Mesenchymal stem cell (in vitro differentiated cells and primary cell): ENCODE results near the gene IL1RL2.

Experiments
- DNase-seq: peaks from one replicate; pipeline ENCODE4 v3.0.0-alpha.2; 2013
- H2AFZ ChIP-seq: one replicate; pipeline ENCODE4 v1.6.1; 2013; ENCODE audit warnings: low read depth, mild to moderate bottlenecking, control low read depth, inconsistent platforms, low read length, moderate library complexity
- H2AK5ac ChIP-seq: 2 replicates; pipeline ENCODE4 v1.6.1; 2013; ENCODE audit warnings: low read length, moderate library complexity, mild to moderate bottlenecking, inconsistent platforms; ENCODE audit not compliant: severe bottlenecking
- H2BK120ac ChIP-seq: one replicate; pipeline ENCODE4 v1.6.1; 2013; ENCODE audit warnings: low read depth, mild to moderate bottlenecking, inconsistent platforms, low read length, moderate library complexity
- H2BK12ac ChIP-seq, 2 experiments: one replicate each; pipeline ENCODE4 v1.6.1; 2013; ENCODE audit warnings: inconsistent platforms in 2 of 2, low read length in 2 of 2, mild to moderate bottlenecking in 2 of 2, moderate library complexity in 2 of 2, control low read depth in 1 of 2
- H2BK15ac ChIP-seq: one replicate; pipeline ENCODE4 v1.6.1; 2013; ENCODE audit warnings: mild to moderate bottlenecking, low read depth, inconsistent platforms; ENCODE audit not compliant: poor library complexity, severe bottlenecking
- H2BK5ac ChIP-seq: 2 replicates; pipeline ENCODE4 v1.6.1; 2013; ENCODE audit warnings: low read depth, mild to moderate bottlenecking, low read length, control low read depth, inconsistent platforms; ENCODE audit not compliant: poor library complexity, severe bottlenecking
- H3K14ac ChIP-seq, 2 experiments: one replicate each; pipeline ENCODE4 v1.6.1; 2013; ENCODE audit warnings: inconsistent platforms in 2 of 2, low read length in 2 of 2, control low read depth in 1 of 2, mild to moderate bottlenecking in 1 of 2, moderate library complexity in 1 of 2
- H3K18ac ChIP-seq, 2 experiments: one replicate each; pipeline ENCODE4 v1.6.1; 2013; ENCODE audit warnings: inconsistent platforms in 2 of 2, low read length in 2 of 2, control low read depth in 1 of 2, low read depth in 1 of 2, mild to moderate bottlenecking in 1 of 2
- H3K23ac ChIP-seq, 2 experiments: one replicate each; pipeline ENCODE4 v1.6.1; 2013; ENCODE audit warnings: inconsistent platforms in 2 of 2, low read length in 2 of 2, mild to moderate bottlenecking in 2 of 2, moderate library complexity in 2 of 2, control low read depth in 1 of 2
- H3K27ac ChIP-seq: 2 replicates; pipeline ENCODE4 v1.5.1; 2013; ENCODE audit warnings: mild to moderate bottlenecking, moderate library complexity, low read length, control low read depth, inconsistent platforms; ENCODE audit not compliant: poor library complexity, severe bottlenecking
- H3K27me3 ChIP-seq, 2 experiments: 2 replicates each; pipeline versions ENCODE4 v1.6.1 to v1.7.0; 2013; ENCODE audit warnings: low read length in 2 of 2, mild to moderate bottlenecking in 2 of 2, moderate library complexity in 2 of 2, control low read depth in 1 of 2, inconsistent platforms in 1 of 2; ENCODE audit not compliant: control insufficient read depth in 1 of 2, insufficient read depth in 1 of 2
- H3K36me3 ChIP-seq, 2 experiments: 2 replicates each; pipeline versions ENCODE4 v1.6.1 to v1.7.0; 2013; ENCODE audit warnings: low read length in 2 of 2, control low read depth in 1 of 2, inconsistent platforms in 1 of 2, low read depth in 1 of 2, mild to moderate bottlenecking in 1 of 2; ENCODE audit not compliant: insufficient read depth in 2 of 2, control insufficient read depth in 1 of 2
- H3K4ac ChIP-seq, 2 experiments: one replicate each; pipeline ENCODE4 v1.6.1; 2013; ENCODE audit warnings: inconsistent platforms in 2 of 2, low read length in 2 of 2, mild to moderate bottlenecking in 2 of 2, moderate library complexity in 2 of 2, control low read depth in 1 of 2, low read depth in 1 of 2
- H3K4me1 ChIP-seq: 2 replicates; pipeline ENCODE4 v1.6.1; 2013; ENCODE audit warnings: low read depth, low read length, control low read depth; ENCODE audit not compliant: control insufficient read depth, insufficient read depth
- H3K4me2 ChIP-seq: 2 replicates; pipeline ENCODE4 v1.6.1; 2013; ENCODE audit warnings: low read length, mild to moderate bottlenecking, inconsistent platforms; ENCODE audit not compliant: poor library complexity, severe bottlenecking
- H3K4me3 ChIP-seq, 2 experiments: 2 replicates each; pipeline versions ENCODE4 v1.5.1 to v1.7.0; 2013; ENCODE audit warnings: low read length in 2 of 2, mild to moderate bottlenecking in 2 of 2, control low read depth in 1 of 2, low read depth in 1 of 2; ENCODE audit not compliant: insufficient read depth in 1 of 2
- H3K79me1 ChIP-seq: replicated peaks from 2 replicates; pipeline ENCODE4 v1.6.1; 2013; ENCODE audit warnings: mild to moderate bottlenecking, control low read depth, low read length, inconsistent platforms; ENCODE audit not compliant: poor library complexity, severe bottlenecking
- H3K9ac ChIP-seq: 2 replicates; pipeline ENCODE4 v1.7.0; 2013; ENCODE audit warnings: mild to moderate bottlenecking, low read length, moderate library complexity
- H3K9me3 ChIP-seq: 2 replicates; pipeline ENCODE4 v1.7.0; 2013; ENCODE audit warnings: mild to moderate bottlenecking, low read length; ENCODE audit not compliant: control insufficient read depth
- H4K8ac ChIP-seq: one replicate; pipeline ENCODE4 v1.6.1; 2013; ENCODE audit warnings: inconsistent platforms, mild to moderate bottlenecking, low read length, moderate library complexity
- H4K91ac ChIP-seq: one replicate; pipeline ENCODE4 v1.6.1; 2013; ENCODE audit warnings: mild to moderate bottlenecking, low read length, inconsistent platforms
- WGBS: methylation state at CpG from one replicate; pipeline ENCODE4 v1.1.7; 2013; ENCODE audit warnings: mixed read lengths; 5-methylcytosine and 5-hydroxymethylcytosine counted together

The IL1RL2 gene

DNA sequence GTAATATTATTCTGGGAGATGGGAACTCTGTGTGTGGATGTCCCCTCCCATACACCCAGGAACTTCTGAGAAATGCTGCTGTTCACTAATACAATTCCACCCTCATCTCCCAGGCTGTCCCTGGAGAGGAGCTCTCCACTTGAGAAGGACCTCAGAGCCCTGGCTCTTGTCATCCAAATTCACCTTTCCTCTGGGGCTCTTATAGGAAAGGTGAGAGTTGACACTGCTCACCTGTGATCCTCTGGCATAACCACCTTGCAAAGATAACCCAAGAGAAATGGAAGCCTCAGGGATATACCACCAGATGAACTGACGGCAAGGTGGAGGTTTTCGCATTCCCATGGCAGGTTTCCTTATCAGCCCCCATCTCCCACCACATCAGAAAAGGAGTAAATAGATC is 52.0 kb downstream of the IL1RL2 start:
- Histone ChIP-seq H3K9ac (peak overlapping the region; percentile 6), H3K36me3 (peaks cover 0 to 12% of the 10 kb centered on the region in 2 experiments), H3K4me2 (no peak overlapping the region), H4K91ac (no peak overlapping the region), H2BK5ac (no peak overlapping the region), H3K4me1 (peaks cover 4% of the 10 kb centered on the region), H2BK15ac (peak overlapping the region; percentile 19), H3K14ac (peak overlapping the region in 1 of 2 experiments; percentile 53), H2BK12ac (peak overlapping the region; percentile 91 to 98), H3K79me1 (no peaks in the 10 kb centered on the region), H3K9me3 (no peaks in the 10 kb centered on the region), H2AFZ (no peak overlapping the region), H4K8ac (peak overlapping the region; percentile 2), H3K27me3 (peaks cover 0 to 3% of the 10 kb centered on the region in 2 experiments), H2AK5ac (no peak overlapping the region), H3K4me3 (no peak overlapping the region), H3K23ac (no peak overlapping the region), H2BK120ac (peak overlapping the region; percentile 88), H3K18ac (peak overlapping the region; percentile 67 to 86), H3K4ac (peak overlapping the region; percentile 1 to 45), H3K27ac (no peak overlapping the region)
- WGBS = 95% methylated on average over 2 of the region's 2 CpGs
- no peak for DNase-seq

DNA sequence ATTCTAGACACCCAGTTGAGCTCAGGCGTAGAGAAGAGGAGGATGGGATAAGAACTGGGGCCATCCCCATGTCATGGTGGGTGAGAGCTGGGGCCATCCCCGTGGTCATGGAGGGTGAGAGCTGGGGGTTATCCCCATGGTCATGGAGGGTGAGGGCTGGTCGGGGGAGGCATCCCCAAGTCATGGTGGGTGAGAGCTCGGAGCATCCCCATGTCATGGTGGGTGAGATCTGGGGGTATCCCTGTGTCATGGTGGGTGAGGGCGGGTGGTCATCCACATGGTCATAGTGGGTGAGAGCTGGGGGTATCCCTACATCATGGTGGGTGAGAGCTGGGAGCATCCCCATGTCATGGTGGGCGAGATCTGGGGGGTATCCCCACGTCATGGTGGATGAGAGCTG is 52.5 kb downstream of the IL1RL2 start:
- Histone ChIP-seq H2BK120ac (peak overlapping the region; percentile 21), H4K8ac (peak overlapping the region; percentile 70), H3K14ac (peak overlapping the region in 1 of 2 experiments; percentile 8), H3K23ac (peak overlapping the region in 1 of 2 experiments; percentile 34), H3K4ac (peak overlapping the region; percentile 45 to 83), H3K79me1 (no peaks in the 10 kb centered on the region), H3K4me2 (no peak overlapping the region), H3K18ac (peak overlapping the region; percentile 67 to 86), H2AK5ac (no peak overlapping the region), H3K36me3 (peaks cover 0 to 12% of the 10 kb centered on the region in 2 experiments), H2BK5ac (no peak overlapping the region), H3K27ac (no peak overlapping the region), H4K91ac (peak overlapping the region; percentile 93), H3K27me3 (peaks cover 0 to 3% of the 10 kb centered on the region in 2 experiments), H3K4me1 (peaks cover 4% of the 10 kb centered on the region), H2BK12ac (peak overlapping the region; percentile 91 to 98), H3K4me3 (no peak overlapping the region), H3K9me3 (no peaks in the 10 kb centered on the region), H3K9ac (no peak overlapping the region), H2AFZ (no peak overlapping the region), H2BK15ac (peak overlapping the region; percentile 95)
- 98% methylated on average over 7 of the region's 7 CpGs for WGBS
- no peak for DNase-seq

GRCh38 chr2:102240640-102241370 is 54.0 kb downstream of the IL1RL2 start:
- Histone ChIP-seq H2BK15ac (no peak overlapping the region), H3K79me1 (no peaks in the 10 kb centered on the region), H2AK5ac (no peak overlapping the region), H4K8ac (peak overlapping the region; percentile 53), H3K23ac (no peak overlapping the region), H3K4me3 (peak overlapping the region in 1 of 2 experiments; percentile 35), H4K91ac (peak overlapping the region; percentile 0), H3K4me1 (peaks cover 4% of the 10 kb centered on the region), H3K18ac (peak overlapping the region; percentile 34 to 60), H2BK12ac (peak overlapping the region; percentile 4 to 96), H3K9ac (peak overlapping the region; percentile 77), H3K14ac (no peak overlapping the region), H3K9me3 (no peaks in the 10 kb centered on the region), H3K27me3 (peaks cover 0 to 3% of the 10 kb centered on the region in 2 experiments), H2BK5ac (no peak overlapping the region), H3K4me2 (no peak overlapping the region), H3K4ac (peak overlapping the region; percentile 81 to 84), H2AFZ (peak overlapping the region; percentile 3), H3K27ac (no peak overlapping the region), H2BK120ac (peak overlapping the region; percentile 36), H3K36me3 (peaks cover 0 to under 1% of the 10 kb centered on the region in 2 experiments)
- peak; percentile 100 for DNase-seq
- WGBS = 22% methylated on average over 22 of the region's 22 CpGs

- Histone ChIP-seq H3K14ac (no peak overlapping the region), H2BK120ac (peak overlapping the region; percentile 36), H3K23ac (no peak overlapping the region), H3K18ac (peak overlapping the region in 1 of 2 experiments; percentile 0), H2BK15ac (no peak overlapping the region), H3K4ac (peak overlapping the region; percentile 81 to 84), H2BK5ac (no peak overlapping the region), H3K79me1 (no peaks in the 10 kb centered on the region), H2AFZ (no peak overlapping the region), H4K8ac (no peak overlapping the region), H2BK12ac (peak overlapping the region in 1 of 2 experiments; percentile 68), H3K27ac (no peak overlapping the region), H3K4me2 (no peak overlapping the region), H3K36me3 (no peaks in the 10 kb centered on the region), H3K9me3 (no peaks in the 10 kb centered on the region), H2AK5ac (no peak overlapping the region), H3K27me3 (peaks cover 0 to 3% of the 10 kb centered on the region in 2 experiments), H4K91ac (no peak overlapping the region), H3K9ac (peak overlapping the region; percentile 77), H3K4me1 (peaks cover 4% of the 10 kb centered on the region), H3K4me3 (no peak overlapping the region)
- 75% methylated on average over 5 of the region's 6 CpGs for WGBS
- peak; percentile 33 for DNase-seq
Observed at GRCh38 chr2:102241616-102242305, 54.9 kb downstream of the IL1RL2 start.
